ENCODE measurements around the gene SENP5. TPM values are rescaled to one million over a fixed set of nuclear protein-coding genes. Genes with fewer than 3 reads are reported as not detected.
A peak's percentile ranks its signal among the peaks of the same experiment; 100 is the strongest.

Gene SENP5
- total RNA-seq, 1 donor from 2014 or later: 44.8 TPM

GRCh38 chr3:196936288-196936687, 68.6 kb downstream of the SENP5 start:
- Histone ChIP-seq H3K4me3 (ENCODE audit: insufficient read depth, low read depth, low read length) (no peak overlapping the region), H3K9me3 (ENCODE audit: insufficient read depth, low read depth, low read length) (no peaks in the 10 kb centered on the region), H3K36me3 (ENCODE audit: insufficient read depth, low read length) (peaks cover 63% of the 10 kb centered on the region), H3K4me1 (ENCODE audit: insufficient read depth, low read length) (peaks cover 9% of the 10 kb centered on the region), H3K27me3 (ENCODE audit: insufficient read depth, low read length) (no peaks in the 10 kb centered on the region), H3K9ac (ENCODE audit: low read length) (no peak overlapping the region), H3K4me2 (ENCODE audit: low read length) (no peak overlapping the region), H2AFZ (ENCODE audit: low read depth, low read length) (no peak overlapping the region), H3K27ac (ENCODE audit: low read depth, low read length) (no peak overlapping the region), H3K79me2 (ENCODE audit: insufficient read depth, low read length) (peaks cover 42% of the 10 kb centered on the region), H4K20me1 (ENCODE audit: insufficient read depth, low read length) (peaks cover 28% of the 10 kb centered on the region)
- H3K9me3 Mint-ChIP-seq (ENCODE audit: unreplicated experiment): no peaks in the 10 kb centered on the region
- TF ChIP-seq, protein P1, sequence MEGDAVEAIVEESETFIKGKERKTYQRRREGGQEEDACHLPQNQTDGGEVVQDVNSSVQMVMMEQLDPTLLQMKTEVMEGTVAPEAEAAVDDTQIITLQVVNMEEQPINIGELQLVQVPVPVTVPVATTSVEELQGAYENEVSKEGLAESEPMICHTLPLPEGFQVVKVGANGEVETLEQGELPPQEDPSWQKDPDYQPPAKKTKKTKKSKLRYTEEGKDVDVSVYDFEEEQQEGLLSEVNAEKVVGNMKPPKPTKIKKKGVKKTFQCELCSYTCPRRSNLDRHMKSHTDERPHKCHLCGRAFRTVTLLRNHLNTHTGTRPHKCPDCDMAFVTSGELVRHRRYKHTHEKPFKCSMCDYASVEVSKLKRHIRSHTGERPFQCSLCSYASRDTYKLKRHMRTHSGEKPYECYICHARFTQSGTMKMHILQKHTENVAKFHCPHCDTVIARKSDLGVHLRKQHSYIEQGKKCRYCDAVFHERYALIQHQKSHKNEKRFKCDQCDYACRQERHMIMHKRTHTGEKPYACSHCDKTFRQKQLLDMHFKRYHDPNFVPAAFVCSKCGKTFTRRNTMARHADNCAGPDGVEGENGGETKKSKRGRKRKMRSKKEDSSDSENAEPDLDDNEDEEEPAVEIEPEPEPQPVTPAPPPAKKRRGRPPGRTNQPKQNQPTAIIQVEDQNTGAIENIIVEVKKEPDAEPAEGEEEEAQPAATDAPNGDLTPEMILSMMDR (IDR thresholded peaks at IDR 0.05; ENCODE audit: insufficient read depth, low read depth, low read length): no peak
- TF ChIP-seq EZH2 (IDR thresholded peaks at IDR 0.05; ENCODE audit: insufficient read depth, low read length): no peak
- H3K4me3 Mint-ChIP-seq (ENCODE audit: unreplicated experiment): no peak overlapping the region
- no peak for DNase-seq (ENCODE audit: low read depth)
- peaks cover 12% of the 10 kb centered on the region for H3K4me1 Mint-ChIP-seq (ENCODE audit: low read depth, unreplicated experiment)
- no peaks in the 10 kb centered on the region for H3K27me3 Mint-ChIP-seq (ENCODE audit: low read depth, unreplicated experiment)
- no peak overlapping the region for H3K27ac Mint-ChIP-seq (ENCODE audit: unreplicated experiment)
- peaks cover 23% of the 10 kb centered on the region for H3K36me3 Mint-ChIP-seq (ENCODE audit: low read depth, unreplicated experiment)
- FAIRE-seq: no peak

- Histone ChIP-seq H3K4me3 (ENCODE audit: insufficient read depth, low read depth, low read length) (no peak overlapping the region), H3K36me3 (ENCODE audit: insufficient read depth, low read length) (peaks cover 60% of the 10 kb centered on the region)
These were observed 70.4 kb downstream of the SENP5 start for GRCh38 chr3:196938124-196938523.

GRCh38 chr3:196938576-196938975, 70.9 kb downstream of the SENP5 start:
- Mint-ChIP-seq H3K4me1 (ENCODE audit: low read depth, unreplicated experiment) (peaks cover 16% of the 10 kb centered on the region), H3K9me3 (ENCODE audit: unreplicated experiment) (no peaks in the 10 kb centered on the region), H3K36me3 (ENCODE audit: low read depth, unreplicated experiment) (peaks cover 13% of the 10 kb centered on the region), H3K4me3 (ENCODE audit: unreplicated experiment) (no peak overlapping the region), H3K27ac (ENCODE audit: unreplicated experiment) (peak overlapping the region; percentile 41), H3K27me3 (ENCODE audit: low read depth, unreplicated experiment) (no peaks in the 10 kb centered on the region)
- DNase-seq (ENCODE audit: low read depth) (no peak), FAIRE-seq (no peak)
- no peaks in the 10 kb centered on the region for H3K9me3 ChIP-seq (ENCODE audit: insufficient read depth, low read depth, low read length)
- no peak overlapping the region for H3K4me3 ChIP-seq (ENCODE audit: insufficient read depth, low read depth, low read length)
- H3K27me3 ChIP-seq (ENCODE audit: insufficient read depth, low read length): no peaks in the 10 kb centered on the region
- H3K27ac ChIP-seq (ENCODE audit: low read depth, low read length): no peak overlapping the region
- H4K20me1 ChIP-seq (ENCODE audit: insufficient read depth, low read length): peaks cover 32% of the 10 kb centered on the region
- no peak for TF ChIP-seq EZH2 (IDR thresholded peaks at IDR 0.05; ENCODE audit: insufficient read depth, low read length)
- TF ChIP-seq, protein P1 (IDR thresholded peaks at IDR 0.05; ENCODE audit: insufficient read depth, low read depth, low read length): no peak
- H3K4me2 ChIP-seq (ENCODE audit: low read length): no peak overlapping the region
- H3K36me3 ChIP-seq (ENCODE audit: insufficient read depth, low read length): peaks cover 57% of the 10 kb centered on the region
- H3K9ac ChIP-seq (ENCODE audit: low read length): no peak overlapping the region
- peaks cover 64% of the 10 kb centered on the region for H3K79me2 ChIP-seq (ENCODE audit: insufficient read depth, low read length)
- peaks cover 15% of the 10 kb centered on the region for H3K4me1 ChIP-seq (ENCODE audit: insufficient read depth, low read length)
- H2AFZ ChIP-seq (ENCODE audit: low read depth, low read length): no peak overlapping the region

More at GRCh38 chr3:196938124-196938523, 70.4 kb downstream of the SENP5 start:
- Histone ChIP-seq H3K4me1 (ENCODE audit: insufficient read depth, low read length) (peaks cover 11% of the 10 kb centered on the region), H3K27ac (ENCODE audit: low read depth, low read length) (no peak overlapping the region), H2AFZ (ENCODE audit: low read depth, low read length) (no peak overlapping the region), H4K20me1 (ENCODE audit: insufficient read depth, low read length) (peaks cover 28% of the 10 kb centered on the region), H3K79me2 (ENCODE audit: insufficient read depth, low read length) (peaks cover 59% of the 10 kb centered on the region), H3K4me2 (ENCODE audit: low read length) (no peak overlapping the region), H3K9me3 (ENCODE audit: insufficient read depth, low read depth, low read length) (no peaks in the 10 kb centered on the region), H3K27me3 (ENCODE audit: insufficient read depth, low read length) (no peaks in the 10 kb centered on the region), H3K9ac (ENCODE audit: low read length) (no peak overlapping the region)
- DNase-seq (ENCODE audit: low read depth): no peak
- Mint-ChIP-seq H3K4me3 (ENCODE audit: unreplicated experiment) (no peak overlapping the region), H3K36me3 (ENCODE audit: low read depth, unreplicated experiment) (peaks cover 15% of the 10 kb centered on the region), H3K27ac (ENCODE audit: unreplicated experiment) (no peak overlapping the region), H3K27me3 (ENCODE audit: low read depth, unreplicated experiment) (no peaks in the 10 kb centered on the region), H3K4me1 (ENCODE audit: low read depth, unreplicated experiment) (peaks cover 13% of the 10 kb centered on the region), H3K9me3 (ENCODE audit: unreplicated experiment) (no peaks in the 10 kb centered on the region)
- no peak for TF ChIP-seq EZH2 (IDR thresholded peaks at IDR 0.05; ENCODE audit: insufficient read depth, low read length)
- TF ChIP-seq, protein P1 (IDR thresholded peaks at IDR 0.05; ENCODE audit: insufficient read depth, low read depth, low read length): no peak
- no peak for FAIRE-seq

All from astrocyte (in vitro differentiated cells and primary cell).